GM12878 (cell line): ENCODE measurements around the gene CALR. TPM values are rescaled to one million over a fixed set of nuclear protein-coding genes. Genes with fewer than 3 reads are reported as not detected.

Experiments used
- ATAC-seq: fragments of 200-7000 bp; cut with Tn5 transposase; 3 replicates; pipeline ENCODE4 v1.9.1; 2020; ENCODE audit warnings: mild to moderate bottlenecking, moderate library complexity
- BruUV-seq: library from RNA; stranded (reverse); fragments of 400-500 nt; replicated peaks from 2 replicates; lab custom pipeline; 2021; lab: Mats Ljungman, UMichigan
- CTCF ChIA-PET: fragments of 300-600 bp; sonication (Branson Sonifier 250); formaldehyde crosslinking; extraction: SDS; loops from one replicate; lab custom pipeline; 2021; ENCODE audit warnings: inconsistent platforms; lab: Yijun Ruan, JAX
- POLR2A ChIA-PET: fragments of 350-600 bp; formaldehyde crosslinking; extraction: SDS; loops from one replicate; lab custom pipeline; 2021; ENCODE audit warnings: inconsistent platforms; lab: Charles Lee
- RAD21 ChIA-PET: fragments of 300-600 bp; sonication (Branson Sonifier 250); formaldehyde crosslinking; loops from one replicate; lab custom pipeline; 2023; ENCODE audit warnings: antibody characterized with exemption; ENCODE audit not compliant: unreplicated experiment; lab: Charles Lee
- SMC1A ChIA-PET: fragments of 300-600 bp; sonication (Branson Sonifier 250); formaldehyde crosslinking; loops from one replicate; lab custom pipeline; 2023; ENCODE audit not compliant: unreplicated experiment, uncharacterized antibody; lab: Charles Lee
- DNase-seq: peaks from one replicate; pipeline ENCODE4 v3.0.0-alpha.2; 2011; ENCODE audit warnings: low read depth, low spot score
- FAIRE-seq: peaks from 3 replicates; lab custom pipeline; 2011; peaks lifted over from hg19 to GRCh38; lab: Jason Lieb, UNC
- H2AFZ ChIP-seq: 2 replicates; pipeline ENCODE4 v1.6.0; 2011; ENCODE audit warnings: low read depth, low read length, control low read depth; ENCODE audit not compliant: control insufficient read depth
- H3K27ac ChIP-seq: 2 replicates; pipeline ENCODE4 v1.5.1; 2011; ENCODE audit warnings: control low read depth; ENCODE audit not compliant: control insufficient read depth, insufficient read depth
- H3K27me3 ChIP-seq, 2 experiments: replicated peaks in 1 of 2; 2 replicates each; pipeline versions ENCODE4 v1.6.0 to v1.6.1; 2011; ENCODE audit warnings: low read length in 1 of 2; ENCODE audit not compliant: control insufficient read depth in 2 of 2, insufficient read depth in 2 of 2
- H3K36me3 ChIP-seq, 2 experiments: 2 replicates each; pipeline ENCODE4 v1.5.1; 2011; ENCODE audit warnings: low read length in 1 of 2; ENCODE audit not compliant: control insufficient read depth in 2 of 2, insufficient read depth in 2 of 2
- H3K4me1 ChIP-seq: 2 replicates; pipeline ENCODE4 v1.6.1; 2011; ENCODE audit warnings: mild to moderate bottlenecking, low read length, moderate library complexity, mixed read lengths; ENCODE audit not compliant: control insufficient read depth, insufficient read depth
- H3K4me2 ChIP-seq: 2 replicates; pipeline ENCODE4 v1.6.0; 2011; ENCODE audit warnings: control low read depth; ENCODE audit not compliant: control insufficient read depth, insufficient read depth
- H3K4me3 ChIP-seq: fragments of 200-600 bp; sonication (generic); 2 replicates; pipeline ENCODE4 v1.5.1; 2016
- H3K79me2 ChIP-seq: 2 replicates; pipeline ENCODE4 v1.6.0; 2011; ENCODE audit warnings: low read length; ENCODE audit not compliant: control insufficient read depth, insufficient read depth
- H3K9ac ChIP-seq: 2 replicates; pipeline ENCODE4 v1.8.0; 2011; ENCODE audit warnings: low read length, control low read depth, mixed read lengths; ENCODE audit not compliant: control insufficient read depth, insufficient read depth
- H3K9me3 ChIP-seq: replicated peaks from 3 replicates; pipeline ENCODE4 v1.5.1; 2011; ENCODE audit warnings: mild to moderate bottlenecking, low read length; ENCODE audit not compliant: control insufficient read depth, insufficient read depth
- H4K20me1 ChIP-seq: 2 replicates; pipeline ENCODE4 v1.6.0; 2011; ENCODE audit not compliant: control insufficient read depth, insufficient read depth
- ATF7 ChIP-seq: fragments of 450-650 bp; IDR thresholded peaks from 2 replicates; pipeline ENCODE4 v1.6.1; 2016; ENCODE audit warnings: low read depth, mild to moderate bottlenecking
- CBFB ChIP-seq: IDR thresholded peaks from 2 replicates; pipeline ENCODE4 v1.6.1; 2016; ENCODE audit warnings: antibody characterized with exemption, low read depth
- CHD2 ChIP-seq: IDR thresholded peaks from 2 replicates; pipeline ENCODE4 v1.6.1; 2011; ENCODE audit warnings: low read depth, low read length, improper control_type of control experiment, borderline replicate concordance
- CREB1 ChIP-seq: IDR thresholded peaks from 2 replicates; pipeline ENCODE4 v1.6.1; 2012; ENCODE audit warnings: low read depth, mild to moderate bottlenecking, inconsistent platforms
- CREM ChIP-seq: IDR thresholded peaks from 2 replicates; pipeline ENCODE4 v1.6.1; 2014; ENCODE audit warnings: antibody characterized with exemption, low read depth
- CTCF ChIP-seq, 3 experiments: IDR thresholded peaks in 2 of 3; conservative IDR thresholded peaks in 1 of 3; 2 replicates each; pipeline ENCODE4 v1.5.1; 2011; ENCODE audit warnings: low read depth in 3 of 3, low read length in 3 of 3, mild to moderate bottlenecking in 3 of 3, control low read depth in 2 of 3, moderate library complexity in 2 of 3, inconsistent platforms in 1 of 3, mixed read lengths in 1 of 3; ENCODE audit not compliant: control insufficient read depth in 2 of 3, insufficient read depth in 1 of 3; ENCODE audit errors: extremely low read depth in 1 of 3
- TBL1XR1 ChIP-seq: IDR thresholded peaks from 2 replicates; pipeline ENCODE4 v1.6.1; 2012; ENCODE audit warnings: low read depth, low read length, improper control_type of control experiment
- WGBS: methylation state at CpG from one replicate; pipeline ENCODE4 v1.1.6; 2016; ENCODE audit warnings: low lambda C conversion rate; ENCODE audit not compliant: insufficient replicate concordance, insufficient coverage; ENCODE audit errors: missing lambda C conversion rate; 5-methylcytosine and 5-hydroxymethylcytosine counted together
- in situ Hi-C: fragments of 300-500 bp; cut with MboI; formaldehyde crosslinking; loops from 9 replicates; pipeline ENCODE4 v1.14.3; 2018; ENCODE audit warnings: mixed read lengths
- intact Hi-C: fragments of 100-400 bp; cut with micrococcal nuclease; formaldehyde crosslinking; loops from one replicate; pipeline ENCODE4 v1.14.2; 2022; ENCODE audit not compliant: unreplicated experiment
- polyA plus RNA-seq, 11 experiments: library from polyadenylated mRNA; depleted of rRNA in 4 of 11; unstranded in 6 of 11; stranded (reverse) in 5 of 11; fragments of >200 nt; fragmentation: Nextera tagmentation in 4 of 11; fragmentation: Illumina TruSeq in 1 of 11; extraction: Ambion mirVana in 4 of 11; extraction: Trizol in 1 of 11; gene quantifications; 1 replicate in 1 of 11; 2 replicates in 10 of 11; pipeline versions ENCODE4 v1.2.1 to v1.2.3, GENCODE V29; 2011 to 2016; ENCODE audit warnings: inconsistent platforms in 2 of 11, missing spikeins in 2 of 11, low read depth in 1 of 11
- total RNA-seq, 4 experiments: library from RNA; depleted of rRNA in 3 of 4; stranded (reverse); fragments of >200 nt in 3 of 4; fragmentation: Illumina TruSeq in 1 of 4; extraction: Trizol in 1 of 4; gene quantifications; 2 replicates each; pipeline versions ENCODE4 v1.2.1 to v1.2.3, GENCODE V29; 2013 to 2021

The CALR gene
- total and polyA plus RNA-seq, 10 of the 15 experiments (the other 5 are each of a cell fraction or from before 2014, with no cell fraction given): 202 to 1,451 (median 749) TPM

DNA sequence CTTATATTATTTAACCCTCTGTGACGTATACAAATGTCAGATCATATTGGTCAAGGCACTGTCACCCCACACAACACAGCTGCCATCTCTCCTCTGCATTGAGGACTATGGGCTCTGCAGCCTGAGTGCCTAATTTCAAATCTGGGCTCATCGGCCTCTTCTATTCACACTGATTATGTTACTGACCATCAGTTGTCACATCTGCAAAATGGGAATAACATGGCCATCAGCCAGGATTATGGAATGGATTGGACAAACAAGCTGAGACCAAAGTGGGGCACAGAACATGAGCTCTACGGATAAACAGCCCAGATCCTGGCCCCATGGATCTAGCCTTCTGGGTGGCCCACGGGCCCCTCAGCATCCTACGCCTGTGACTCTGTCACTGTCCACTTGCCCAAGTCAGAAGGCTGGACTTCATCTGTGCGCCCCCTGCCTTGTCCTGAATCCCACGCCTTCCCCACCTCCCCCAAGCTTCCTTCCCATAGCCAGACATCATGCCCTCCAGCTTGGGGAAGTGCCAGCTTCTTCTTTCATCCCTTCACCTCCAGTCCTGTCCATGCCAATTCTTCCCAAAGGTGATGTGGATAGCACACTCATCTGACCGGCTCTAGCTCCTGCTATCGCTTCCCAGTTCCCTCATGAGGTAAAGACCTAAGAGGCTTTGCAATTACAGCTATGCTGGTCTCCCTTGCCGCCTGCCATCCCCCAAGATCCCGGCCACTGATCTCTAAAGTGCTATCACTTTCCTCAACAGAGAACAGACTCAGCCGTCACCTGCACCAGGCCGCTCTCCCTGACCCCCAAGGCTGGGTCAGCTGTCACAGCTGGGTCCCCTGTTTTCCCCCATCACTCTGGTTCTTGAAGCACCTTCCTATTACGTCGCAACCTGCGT is 5.8 kb upstream of the CALR start:
- Histone ChIP-seq H3K79me2 (peaks cover 32% of the 10 kb centered on the region), H2AFZ (peak overlapping the region; percentile 68), H3K4me3 (peak overlapping the region; percentile 91), H3K4me2 (peak overlapping the region; percentile 67), H3K9me3 (no peaks in the 10 kb centered on the region), H3K9ac (peak overlapping the region; percentile 95), H3K27ac (peak overlapping the region; percentile 82), H3K36me3 (peaks cover 7 to 19% of the 10 kb centered on the region in 2 experiments; a peak in 3 of 4 replicates), H4K20me1 (no peaks in the 10 kb centered on the region; the same call in 1 of the 2 replicates), H3K4me1 (peaks cover 14% of the 10 kb centered on the region), H3K27me3 (no peaks in the 10 kb centered on the region)
- POLR2A ChIA-PET: interaction anchor here (0.5 to 2.7 kb wide), 14 partner anchors 11 to 396 kb away, joined by 3 to 9 read pairs (median 4); partner anchors contain the start of genes DNASE2, GCDH, SYCE2 and TRIR
- intact Hi-C loops (no loop called here), in situ Hi-C loops (no loop called here)
- FAIRE-seq (no peak), DNase-seq (no peak), ATAC-seq (peak; percentile 26)
- 20% methylated on average over 16 of the region's 16 CpGs for WGBS
- RAD21 ChIA-PET: interaction anchor here (0.5 to 2.4 kb wide), 7 partner anchors 33 to 1612 kb away, joined by 3 to 11 read pairs (median 4); partner anchors contain the start of gene GCDH
- no TSS peak for BruUV-seq
- CTCF ChIA-PET: interaction anchor here (0.5 to 2.4 kb wide), 10 partner anchors 14 to 1572 kb away, joined by 3 to 18 read pairs (median 4); partner anchors contain the start of genes DNASE2, GCDH and SYCE2
- SMC1A ChIA-PET: interaction anchor here (0.6 to 3.2 kb wide), 9 partner anchors 8 to 97 kb away, joined by 3 to 14 read pairs (median 6); partner anchors contain the start of genes GCDH and SYCE2
- TF ChIP-seq CBFB: 0 out of 2 replicates have a peak, but pooled peaks have one; percentile 4
- no peak for TF ChIP-seq ATF7
- TF ChIP-seq TBL1XR1: no peak
- TF ChIP-seq CREM: peak; percentile 26; the same call in 1 of the 2 replicates
- TF ChIP-seq CHD2: no peak
- peak; percentile 83; the same call in 1 of the 2 replicates for TF ChIP-seq CREB1
- TF ChIP-seq CTCF (IDR thresholded peaks at IDR 0.05 in 2 of 3, conservative IDR thresholded peaks at IDR 0.05 in 1 of 3; ENCODE audit: control insufficient read depth in 2 of 3, extremely low read depth in 1 of 3, insufficient read depth in 1 of 3, low read depth in 3 of 3, low read length in 3 of 3): no peak
